ENCODE measurements around the gene PARD3B.

Gene PARD3B

GRCh38 chr2:205056151-205056561 lies 510.9 kb downstream of the PARD3B start:
- no peak for DNase-seq (ENCODE audit: low spot score)

- DNase-seq (ENCODE audit: low spot score): no peak
These were observed 513.1 kb downstream of the PARD3B start for GRCh38 chr2:205058409-205058808.

GRCh38 chr2:205060269-205060668 lies 515.0 kb downstream of the PARD3B start:
- no peak for DNase-seq (ENCODE audit: low spot score)

- DNase-seq (ENCODE audit: low spot score): no peak
These were observed 520.8 kb downstream of the PARD3B start for GRCh38 chr2:205066081-205066480.

- no peak for DNase-seq (ENCODE audit: low spot score)
These were observed 524.7 kb downstream of the PARD3B start for GRCh38 chr2:205069928-205070327.

GRCh38 chr2:205070889-205071288 lies 525.6 kb downstream of the PARD3B start:
- no peak for DNase-seq (ENCODE audit: low spot score)

- no peak for DNase-seq (ENCODE audit: low spot score)
These were observed 528.3 kb downstream of the PARD3B start for GRCh38 chr2:205073433-205074020.

GRCh38 chr2:205076405-205076804 lies 531.1 kb downstream of the PARD3B start:
- DNase-seq (ENCODE audit: low spot score): no peak

- peak; percentile 57 for DNase-seq (ENCODE audit: low spot score)
These were observed 531.9 kb downstream of the PARD3B start for GRCh38 chr2:205077159-205077558.

- DNase-seq (ENCODE audit: low spot score): no peak
These were observed 533.5 kb downstream of the PARD3B start for GRCh38 chr2:205078762-205079161.

GRCh38 chr2:205079173-205079572 lies 533.9 kb downstream of the PARD3B start:
- DNase-seq (ENCODE audit: low spot score): no peak

GRCh38 chr2:205086662-205087061 lies 541.4 kb downstream of the PARD3B start:
- DNase-seq (ENCODE audit: low spot score): no peak

GRCh38 chr2:205087862-205088261 lies 542.6 kb downstream of the PARD3B start:
- DNase-seq (ENCODE audit: low spot score): no peak

- no peak for DNase-seq (ENCODE audit: low spot score)
These were observed 544.7 kb downstream of the PARD3B start for GRCh38 chr2:205089958-205090357.

GRCh38 chr2:205091411-205091810 lies 546.1 kb downstream of the PARD3B start:
- DNase-seq (ENCODE audit: low spot score): no peak

- no peak for DNase-seq (ENCODE audit: low spot score)
These were observed 548.8 kb downstream of the PARD3B start for GRCh38 chr2:205094031-205094430.

- DNase-seq (ENCODE audit: low spot score): no peak
These were observed 558.4 kb downstream of the PARD3B start for GRCh38 chr2:205103699-205104098.

GRCh38 chr2:205107810-205108209 lies 562.5 kb downstream of the PARD3B start:
- DNase-seq (ENCODE audit: low spot score): no peak

GRCh38 chr2:205115511-205115910 lies 570.2 kb downstream of the PARD3B start:
- no peak for DNase-seq (ENCODE audit: low spot score)

- no peak for DNase-seq (ENCODE audit: low spot score)
These were observed 571.9 kb downstream of the PARD3B start for GRCh38 chr2:205117125-205117524.

GRCh38 chr2:205119136-205119535 lies 573.9 kb downstream of the PARD3B start:
- DNase-seq (ENCODE audit: low spot score): no peak

GRCh38 chr2:205128726-205129125 lies 583.5 kb downstream of the PARD3B start:
- DNase-seq (ENCODE audit: low spot score): no peak

GRCh38 chr2:205129531-205129930 lies 584.3 kb downstream of the PARD3B start:
- DNase-seq (ENCODE audit: low spot score): no peak

- peak; percentile 4 for DNase-seq (ENCODE audit: low spot score)
These were observed 585.0 kb downstream of the PARD3B start for GRCh38 chr2:205130111-205130829.

All from CD4-positive, alpha-beta T cell treated with Interleukin-2 at 100 ng/mL for 4 hours (primary cell).